IMR-90 (cell line): ENCODE measurements around the gene PLEKHJ1. TPM values are rescaled to one million over a fixed set of nuclear protein-coding genes. Genes with fewer than 3 reads are reported as not detected.

Experiments
- ATAC-seq: fragments of 200-7000 bp; cut with Tn5 transposase; 2 replicates; pipeline ENCODE4 v1.9.1; 2020; ENCODE audit warnings: low read depth, mild to moderate bottlenecking, moderate library complexity
- BruUV-seq: library from RNA; stranded (reverse); fragments of 400-500 nt; replicated peaks from 2 replicates; lab custom pipeline; 2021; lab: Mats Ljungman, UMichigan
- CTCF ChIA-PET: fragments of 300-600 bp; formaldehyde crosslinking; extraction: SDS; loops from one replicate; lab custom pipeline; 2021; ENCODE audit warnings: antibody characterized with exemption; lab: Yijun Ruan, JAX
- POLR2A ChIA-PET: fragments of 300-600 bp; sonication (Branson Sonifier 250); formaldehyde crosslinking; loops from one replicate; lab custom pipeline; 2022; ENCODE audit warnings: antibody characterized with exemption; ENCODE audit not compliant: unreplicated experiment; lab: Charles Lee
- DNase-seq: peaks from one replicate; pipeline ENCODE4 v3.0.0; 2013
- H2AFZ ChIP-seq: replicated peaks from 2 replicates; pipeline ENCODE3; 2013; ENCODE audit warnings: low read length, mild to moderate bottlenecking; ENCODE audit not compliant: poor library complexity
- H2AK5ac ChIP-seq: 2 replicates; pipeline ENCODE4 v1.6.1; 2013; ENCODE audit warnings: low read depth, low read length, inconsistent platforms
- H2AK9ac ChIP-seq: replicated peaks from 2 replicates; pipeline ENCODE3; 2013; ENCODE audit warnings: mild to moderate bottlenecking, low read depth, low read length, moderate library complexity; ENCODE audit not compliant: poor library complexity
- H2BK120ac ChIP-seq: 2 replicates; pipeline ENCODE4 v1.6.1; 2013; ENCODE audit warnings: low read depth, low read length, inconsistent platforms
- H2BK15ac ChIP-seq: 3 replicates; pipeline ENCODE4 v1.6.1; 2013; ENCODE audit warnings: low read depth, low read length, inconsistent platforms
- H2BK20ac ChIP-seq: 2 replicates; pipeline ENCODE4 v1.6.1; 2013; ENCODE audit warnings: low read depth, mild to moderate bottlenecking, inconsistent platforms, low read length, moderate library complexity
- H2BK5ac ChIP-seq: 2 replicates; pipeline ENCODE4 v1.6.1; 2013; ENCODE audit warnings: mild to moderate bottlenecking, low read depth, low read length, inconsistent platforms; ENCODE audit not compliant: poor library complexity, severe bottlenecking
- H3K14ac ChIP-seq: replicated peaks from 2 replicates; pipeline ENCODE4 v1.6.1; 2013; ENCODE audit warnings: low read depth, low read length, inconsistent platforms
- H3K18ac ChIP-seq: 2 replicates; pipeline ENCODE4 v1.6.1; 2013; ENCODE audit warnings: low read depth, low read length, control low read depth
- H3K23ac ChIP-seq: 2 replicates; pipeline ENCODE4 v1.6.1; 2013; ENCODE audit warnings: low read depth, low read length, inconsistent platforms
- H3K27ac ChIP-seq: 2 replicates; pipeline ENCODE4 v1.5.1; 2013; ENCODE audit warnings: mild to moderate bottlenecking, control low read depth, low read length; ENCODE audit not compliant: insufficient read depth
- H3K27me3 ChIP-seq: 2 replicates; pipeline ENCODE4 v1.6.1; 2013; ENCODE audit warnings: low read length; ENCODE audit not compliant: control insufficient read depth, insufficient read depth
- H3K36me3 ChIP-seq: 2 replicates; pipeline ENCODE4 v1.6.1; 2013; ENCODE audit warnings: low read length, mixed read lengths; ENCODE audit not compliant: control insufficient read depth, insufficient read depth
- H3K4ac ChIP-seq: 2 replicates; pipeline ENCODE4 v1.6.1; 2013; ENCODE audit warnings: low read depth, low read length, inconsistent platforms
- H3K4me1 ChIP-seq: 2 replicates; pipeline ENCODE4 v1.6.1; 2013; ENCODE audit warnings: low read length, mixed read lengths; ENCODE audit not compliant: control insufficient read depth, insufficient read depth
- H3K4me2 ChIP-seq: 2 replicates; pipeline ENCODE4 v1.6.1; 2013; ENCODE audit warnings: low read depth, mild to moderate bottlenecking, control low read depth, low read length, moderate library complexity
- H3K4me3 ChIP-seq: 2 replicates; pipeline ENCODE4 v1.5.1; 2013; ENCODE audit warnings: low read depth, mild to moderate bottlenecking, control low read depth, low read length, moderate library complexity; ENCODE audit not compliant: insufficient read depth
- H3K56ac ChIP-seq: 2 replicates; pipeline ENCODE4 v1.6.1; 2013; ENCODE audit warnings: low read length, inconsistent platforms; ENCODE audit not compliant: insufficient read depth; ENCODE audit errors: extremely low read depth
- H3K79me1 ChIP-seq, 2 experiments: 2 replicates each; pipeline ENCODE4 v1.6.1; 2013; ENCODE audit warnings: low read length in 2 of 2, inconsistent platforms in 1 of 2, low read depth in 1 of 2
- H3K9ac ChIP-seq: 2 replicates; pipeline ENCODE4 v1.6.1; 2013; ENCODE audit warnings: low read depth, low read length, control low read depth
- H3K9me1 ChIP-seq: 2 replicates; pipeline ENCODE4 v1.6.1; 2013; ENCODE audit warnings: low read length, inconsistent platforms; ENCODE audit not compliant: insufficient read depth
- H3K9me3 ChIP-seq: 2 replicates; pipeline ENCODE4 v1.6.1; 2013; ENCODE audit warnings: low read length; ENCODE audit not compliant: control insufficient read depth, insufficient read depth
- H4K20me1 ChIP-seq: 2 replicates; pipeline ENCODE4 v1.6.1; 2013; ENCODE audit warnings: low read length, inconsistent platforms; ENCODE audit not compliant: insufficient read depth
- H4K5ac ChIP-seq: 2 replicates; pipeline ENCODE4 v1.6.1; 2013; ENCODE audit warnings: mild to moderate bottlenecking, low read depth, low read length, control low read depth
- H4K8ac ChIP-seq, 2 experiments: 2 replicates each; pipeline ENCODE4 v1.6.1; 2013; ENCODE audit warnings: low read depth in 2 of 2, low read length in 2 of 2, control low read depth in 1 of 2, inconsistent platforms in 1 of 2
- H4K91ac ChIP-seq: 2 replicates; pipeline ENCODE4 v1.6.1; 2013; ENCODE audit warnings: low read depth, low read length, inconsistent platforms; ENCODE audit not compliant: insufficient read depth
- BHLHE40 ChIP-seq: fragments of 150-350 bp; IDR thresholded peaks from 2 replicates; pipeline ENCODE4 v1.6.1; 2016; ENCODE audit warnings: mild to moderate bottlenecking, low read depth, low read length
- CEBPB ChIP-seq: IDR thresholded peaks from 2 replicates; pipeline ENCODE4 v1.6.1; 2012; ENCODE audit warnings: low read depth, low read length, improper control_type of control experiment
- CHD1 ChIP-seq: IDR thresholded peaks from 2 replicates; pipeline ENCODE4 v1.6.1; 2012; ENCODE audit warnings: low read depth, low read length, improper control_type of control experiment
- CTCF ChIP-seq: conservative IDR thresholded peaks from 2 replicates; pipeline ENCODE4 v1.5.1; 2012; ENCODE audit warnings: mild to moderate bottlenecking, low read depth, low read length, improper control_type of control experiment
- ELK1 ChIP-seq: fragments of 150-350 bp; IDR thresholded peaks from 2 replicates; pipeline ENCODE4 v1.6.1; 2016; ENCODE audit warnings: low read depth, mild to moderate bottlenecking, low read length, moderate library complexity, borderline replicate concordance
- FOS ChIP-seq: fragments of 150-350 bp; IDR thresholded peaks from 2 replicates; pipeline ENCODE4 v1.6.1; 2016; ENCODE audit warnings: low read depth, low read length
- MAFK ChIP-seq: IDR thresholded peaks from 2 replicates; pipeline ENCODE4 v1.6.1; 2012; ENCODE audit warnings: low read depth, low read length, improper control_type of control experiment
- MAZ ChIP-seq: IDR thresholded peaks from 2 replicates; pipeline ENCODE4 v1.6.1; 2012; ENCODE audit warnings: low read depth, mild to moderate bottlenecking, low read length, improper control_type of control experiment, moderate library complexity, borderline replicate concordance
- MXI1 ChIP-seq: IDR thresholded peaks from 2 replicates; pipeline ENCODE4 v1.6.1; 2012; ENCODE audit warnings: low read depth, mild to moderate bottlenecking, low read length, moderate library complexity, borderline replicate concordance
- NFE2L2 ChIP-seq: fragments of 150-350 bp; IDR thresholded peaks from 2 replicates; pipeline ENCODE4 v1.6.1; 2016; ENCODE audit warnings: low read depth, mild to moderate bottlenecking, low read length
- POLR2A ChIP-seq: IDR thresholded peaks from 2 replicates; pipeline ENCODE4 v1.6.1; 2012; ENCODE audit warnings: mild to moderate bottlenecking, low read depth, low read length
- RAD21 ChIP-seq: IDR thresholded peaks from 2 replicates; pipeline ENCODE4 v1.6.1; 2012; ENCODE audit warnings: low read length, improper control_type of control experiment
- RCOR1 ChIP-seq: IDR thresholded peaks from 2 replicates; pipeline ENCODE4 v1.6.1; 2012; ENCODE audit warnings: mild to moderate bottlenecking, low read length, improper control_type of control experiment; ENCODE audit not compliant: insufficient replicate concordance
- RFX5 ChIP-seq: IDR thresholded peaks from 2 replicates; pipeline ENCODE4 v1.8.0; 2012; ENCODE audit warnings: low read depth, mild to moderate bottlenecking, low read length, moderate library complexity
- SMC3 ChIP-seq: fragments of 150-350 bp; IDR thresholded peaks from 2 replicates; pipeline ENCODE4 v1.6.1; 2016; ENCODE audit warnings: low read depth, mild to moderate bottlenecking, antibody characterized with exemption, low read length, moderate library complexity
- USF2 ChIP-seq: fragments of 150-350 bp; IDR thresholded peaks from 2 replicates; pipeline ENCODE4 v1.6.1; 2017; ENCODE audit warnings: mild to moderate bottlenecking, antibody characterized with exemption, low read length, low read depth
- WGBS, 2 experiments: methylation state at CpG; one replicate each; pipeline versions ENCODE4 v1.1.5 to v1.1.7; 2013; ENCODE audit warnings: missing lambda C conversion rate in 2 of 2; ENCODE audit not compliant: insufficient read length in 1 of 2; ENCODE audit errors: extremely low coverage in 2 of 2; 5-methylcytosine and 5-hydroxymethylcytosine counted together
- dilution Hi-C: fragments of 300-500 bp; cut with HindIII; formaldehyde crosslinking; loops from one replicate; pipeline ENCODE4 v1.14.3; 2018; ENCODE audit warnings: low sequenced_read_pairs; ENCODE audit not compliant: unreplicated experiment
- in situ Hi-C: fragments of 300-500 bp; cut with MboI; formaldehyde crosslinking; loops from 3 replicates; pipeline ENCODE4 v1.14.3; 2019; ENCODE audit warnings: low sequenced_read_pairs, inconsistent platforms, mixed read lengths
- intact Hi-C: fragments of 100-400 bp; cut with micrococcal nuclease; formaldehyde crosslinking; loops from 2 replicates; pipeline ENCODE4 v1.10.0; 2022
- polyA plus RNA-seq, 3 experiments: library from polyadenylated mRNA; depleted of rRNA; stranded (reverse); fragments of >200 nt; gene quantifications; 2 replicates each; pipeline ENCODE4 v1.2.3, GENCODE V29; 2012; ENCODE audit warnings: low replicate concordance in 1 of 3
- total RNA-seq: library from RNA; depleted of rRNA; stranded (reverse); fragments of >200 nt; gene quantifications from 2 replicates; pipeline ENCODE4 v1.2.3, GENCODE V29; 2012

Gene PLEKHJ1
- total and polyA plus RNA-seq, 2 of the 4 experiments (the other 2 are of a cell fraction), result 31.7 to 62.8 TPM

GRCh38 chr19:2255112-2255845 is 19.1 kb upstream of the PLEKHJ1 start:
- BruUV-seq, result no TSS peak
- no peak for DNase-seq
- peaks cover 8% of the 10 kb centered on the region; the same call in 1 of the 2 replicates for H4K20me1 ChIP-seq
- no peak overlapping the region for H3K27ac ChIP-seq
- intact Hi-C loops, result no loop called here
- no peak overlapping the region for H3K14ac ChIP-seq
- no peaks in the 10 kb centered on the region for H3K79me1 ChIP-seq
- H2AK5ac ChIP-seq, result no peak overlapping the region
- H2BK5ac ChIP-seq, result no peak overlapping the region
- CTCF ChIA-PET, result no interaction called here
- no peak overlapping the region for H2AK9ac ChIP-seq
- ATAC-seq, result no peak
- dilution Hi-C loops, result no loop called here
- no peak overlapping the region for H3K23ac ChIP-seq
- H3K27me3 ChIP-seq, result peaks cover 33% of the 10 kb centered on the region
- H2BK15ac ChIP-seq, result no peak overlapping the region
- no peak overlapping the region for H2BK20ac ChIP-seq
- TF ChIP-seq NFE2L2 (no peak), FOS (no peak), CEBPB (no peak), MAZ (no peak), USF2 (no peak), RAD21 (no peak), CHD1 (no peak), POLR2A (no peak), MAFK (no peak), CTCF (no peak), RCOR1 (no peak), BHLHE40 (no peak), MXI1 (no peak), SMC3 (no peak), ELK1 (no peak), RFX5 (no peak)
- no peak overlapping the region for H4K8ac ChIP-seq
- H3K4ac ChIP-seq, result no peak overlapping the region
- in situ Hi-C loops, result no loop called here
- POLR2A ChIA-PET, result no interaction called here
- no peak overlapping the region for H3K4me3 ChIP-seq
- peak overlapping the region; percentile 43 for H2AFZ ChIP-seq
- no peak overlapping the region for H2BK120ac ChIP-seq
- H3K9me3 ChIP-seq, result no peaks in the 10 kb centered on the region
- no peak overlapping the region for H4K5ac ChIP-seq
- no peaks in the 10 kb centered on the region for H3K9me1 ChIP-seq
- WGBS, 2 experiments, result 87% methylated on average over 6 of the region's 16 CpGs; no CpG with 5 or more reads in 1 of the 2 experiments
- no peak overlapping the region for H4K91ac ChIP-seq
- no peak overlapping the region for H3K56ac ChIP-seq
- no peak overlapping the region for H3K4me2 ChIP-seq
- H3K4me1 ChIP-seq, result peaks cover 4% of the 10 kb centered on the region; the same call in 1 of the 2 replicates
- no peak overlapping the region for H3K9ac ChIP-seq
- H3K18ac ChIP-seq, result no peak overlapping the region
- H3K36me3 ChIP-seq, result no peaks in the 10 kb centered on the region
